Measurements from ENCODE around the gene ZNF724.

DNA sequence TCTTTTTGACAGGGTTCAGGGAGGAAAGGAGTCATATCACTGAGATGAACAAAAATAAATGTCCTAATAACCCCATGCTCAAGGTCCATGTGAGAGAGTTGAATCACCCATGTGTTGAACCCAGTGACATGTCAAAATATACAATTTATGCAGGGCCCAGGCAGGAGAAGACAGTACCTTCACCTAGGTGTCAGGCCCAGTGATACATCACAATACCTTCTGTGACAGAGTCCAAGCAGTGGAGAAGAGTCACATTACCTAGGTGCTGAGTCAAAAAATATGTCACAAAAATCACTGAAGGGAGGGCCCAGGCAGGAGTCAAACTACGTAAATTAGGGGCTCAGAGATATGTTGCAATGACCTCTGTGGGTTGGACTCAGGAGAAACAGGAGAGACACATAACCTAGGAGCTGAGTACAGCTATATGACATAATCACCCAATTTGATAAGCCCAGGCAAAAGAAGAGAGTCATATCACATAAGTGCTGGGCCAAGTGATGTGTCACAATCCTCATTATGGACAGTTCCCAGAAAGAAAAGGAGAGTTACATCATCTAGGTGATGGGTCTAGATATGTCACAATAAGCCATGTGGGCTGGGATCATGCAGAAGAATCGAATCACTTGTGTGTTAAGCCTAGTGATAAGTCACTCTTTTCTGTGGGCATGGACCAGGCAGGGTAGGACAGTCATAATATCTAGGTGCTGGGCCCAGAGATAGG, 13.8 kb upstream of the ZNF724 start:
- TF ChIP-seq CTCF (IDR thresholded peaks at IDR 0.05) (no peak), POLR2A (IDR thresholded peaks at IDR 0.05) (no peak), POLR2AphosphoS5 (IDR thresholded peaks at IDR 0.05; ENCODE audit: insufficient read depth in 1 of 2, low read depth in 1 of 2) (no peak)
